GM12878 (cell line): ENCODE results near the gene HMGCL. TPM values are rescaled to one million over a fixed set of nuclear protein-coding genes. Genes with fewer than 3 reads are reported as not detected.

Source experiments
- ATF7 ChIP-seq: fragments of 450-650 bp; IDR thresholded peaks from 2 replicates; pipeline ENCODE4 v1.6.1; 2016; ENCODE audit warnings: low read depth, mild to moderate bottlenecking
- CBFB ChIP-seq: IDR thresholded peaks from 2 replicates; pipeline ENCODE4 v1.6.1; 2016; ENCODE audit warnings: antibody characterized with exemption, low read depth
- CBX5 ChIP-seq: sonication (generic); IDR thresholded peaks from 2 replicates; pipeline ENCODE4 v1.6.1; 2016; ENCODE audit warnings: low read depth, moderate library complexity, mild to moderate bottlenecking, inconsistent platforms
- EGR1 ChIP-seq, 2 experiments: IDR thresholded peaks; 1 replicate in 1 of 2; 2 replicates in 1 of 2; pipeline ENCODE4 v1.6.1; 2011 to 2012; ENCODE audit warnings: low read depth in 2 of 2, low read length in 2 of 2, borderline replicate concordance in 1 of 2, mild to moderate bottlenecking in 1 of 2, moderate library complexity in 1 of 2
- GABPA ChIP-seq: IDR thresholded peaks from 2 replicates; pipeline ENCODE4 v1.6.1; 2014; ENCODE audit warnings: antibody characterized with exemption, low read depth, mild to moderate bottlenecking, inconsistent platforms
- GATAD2B ChIP-seq: fragments of 450-650 bp; conservative IDR thresholded peaks from 2 replicates; pipeline ENCODE4 v1.6.1; 2017; ENCODE audit warnings: low read depth, mild to moderate bottlenecking, moderate library complexity
- IKZF2 ChIP-seq, 2 experiments: fragments of 450-650 bp; IDR thresholded peaks; 2 replicates each; pipeline ENCODE4 v1.6.1; 2017; ENCODE audit warnings: mild to moderate bottlenecking in 2 of 2, moderate library complexity in 2 of 2
- MXI1 ChIP-seq: fragments of 150-350 bp; IDR thresholded peaks from 2 replicates; pipeline ENCODE4 v1.6.1; 2011; ENCODE audit warnings: low read depth, mild to moderate bottlenecking, inconsistent platforms, low read length, improper control_type of control experiment
- POLR2AphosphoS5 ChIP-seq: IDR thresholded peaks from 2 replicates; pipeline ENCODE4 v1.6.1; 2011; ENCODE audit warnings: mild to moderate bottlenecking, low read length, inconsistent platforms
- POU2F2 ChIP-seq: IDR thresholded peaks from 3 replicates; pipeline ENCODE4 v1.6.1; 2011; ENCODE audit warnings: low read depth, mild to moderate bottlenecking, low read length, borderline replicate concordance
- RAD51 ChIP-seq: fragments of 450-650 bp; IDR thresholded peaks from 2 replicates; pipeline ENCODE4 v1.6.1; 2016; ENCODE audit warnings: moderate library complexity, mild to moderate bottlenecking, inconsistent platforms
- SIN3A ChIP-seq: IDR thresholded peaks from 2 replicates; pipeline ENCODE4 v1.6.1; 2012; ENCODE audit warnings: low read depth, low read length, improper control_type of control experiment
- TCF3 ChIP-seq: IDR thresholded peaks from 2 replicates; pipeline ENCODE4 v1.6.1; 2012; ENCODE audit warnings: low read depth, mild to moderate bottlenecking, low read length, borderline replicate concordance; ENCODE audit not compliant: insufficient read depth
- YBX1 ChIP-seq: fragments of 450-650 bp; IDR thresholded peaks from 2 replicates; pipeline ENCODE4 v1.6.1; 2016; ENCODE audit warnings: antibody characterized with exemption
- ZNF207 ChIP-seq: fragments of 450-650 bp; IDR thresholded peaks from 2 replicates; pipeline ENCODE4 v1.6.1; 2014; ENCODE audit warnings: antibody characterized with exemption, mild to moderate bottlenecking, borderline replicate concordance
- polyA plus RNA-seq, 11 experiments: library from polyadenylated mRNA; depleted of rRNA in 4 of 11; unstranded in 6 of 11; stranded (reverse) in 5 of 11; fragments of >200 nt; fragmentation: Nextera tagmentation in 4 of 11; fragmentation: Illumina TruSeq in 1 of 11; extraction: Ambion mirVana in 4 of 11; extraction: Trizol in 1 of 11; gene quantifications; 1 replicate in 1 of 11; 2 replicates in 10 of 11; pipeline versions ENCODE4 v1.2.1 to v1.2.3, GENCODE V29; 2011 to 2016; ENCODE audit warnings: inconsistent platforms in 2 of 11, missing spikeins in 2 of 11, low read depth in 1 of 11
- total RNA-seq, 4 experiments: library from RNA; depleted of rRNA in 3 of 4; stranded (reverse); fragments of >200 nt in 3 of 4; fragmentation: Illumina TruSeq in 1 of 4; extraction: Trizol in 1 of 4; gene quantifications; 2 replicates each; pipeline versions ENCODE4 v1.2.1 to v1.2.3, GENCODE V29; 2013 to 2021
- TF ChIP-seq, protein P1 (sequence below): IDR thresholded peaks from 2 replicates; pipeline ENCODE4 v1.6.1; 2011; ENCODE audit warnings: mild to moderate bottlenecking, low read depth, low read length, moderate library complexity; ENCODE audit not compliant: insufficient replicate concordance
- TF ChIP-seq, protein P2 (sequence below): fragments of 450-650 bp; IDR thresholded peaks from 2 replicates; pipeline ENCODE4 v1.6.1; 2016; ENCODE audit warnings: mild to moderate bottlenecking
- TF ChIP-seq, protein P3 (sequence below): fragments of 450-650 bp; IDR thresholded peaks from 2 replicates; pipeline ENCODE4 v1.6.1; 2016; ENCODE audit warnings: mild to moderate bottlenecking, moderate library complexity, borderline replicate concordance
- TF ChIP-seq, protein P4 (sequence below): fragments of 450-650 bp; IDR thresholded peaks from 2 replicates; pipeline ENCODE4 v1.6.1; 2017; ENCODE audit warnings: borderline replicate concordance
- TF ChIP-seq, protein P5 (sequence below): fragments of 450-650 bp; IDR thresholded peaks from 2 replicates; pipeline ENCODE4 v1.6.1; 2017; ENCODE audit warnings: low read depth, mild to moderate bottlenecking, moderate library complexity

The HMGCL gene
- total and polyA plus RNA-seq, 10 of the 15 experiments (the other 5 are each of a cell fraction or from before 2014, with no cell fraction given) = 29.4 to 127 (median 36.4) TPM

DNA sequence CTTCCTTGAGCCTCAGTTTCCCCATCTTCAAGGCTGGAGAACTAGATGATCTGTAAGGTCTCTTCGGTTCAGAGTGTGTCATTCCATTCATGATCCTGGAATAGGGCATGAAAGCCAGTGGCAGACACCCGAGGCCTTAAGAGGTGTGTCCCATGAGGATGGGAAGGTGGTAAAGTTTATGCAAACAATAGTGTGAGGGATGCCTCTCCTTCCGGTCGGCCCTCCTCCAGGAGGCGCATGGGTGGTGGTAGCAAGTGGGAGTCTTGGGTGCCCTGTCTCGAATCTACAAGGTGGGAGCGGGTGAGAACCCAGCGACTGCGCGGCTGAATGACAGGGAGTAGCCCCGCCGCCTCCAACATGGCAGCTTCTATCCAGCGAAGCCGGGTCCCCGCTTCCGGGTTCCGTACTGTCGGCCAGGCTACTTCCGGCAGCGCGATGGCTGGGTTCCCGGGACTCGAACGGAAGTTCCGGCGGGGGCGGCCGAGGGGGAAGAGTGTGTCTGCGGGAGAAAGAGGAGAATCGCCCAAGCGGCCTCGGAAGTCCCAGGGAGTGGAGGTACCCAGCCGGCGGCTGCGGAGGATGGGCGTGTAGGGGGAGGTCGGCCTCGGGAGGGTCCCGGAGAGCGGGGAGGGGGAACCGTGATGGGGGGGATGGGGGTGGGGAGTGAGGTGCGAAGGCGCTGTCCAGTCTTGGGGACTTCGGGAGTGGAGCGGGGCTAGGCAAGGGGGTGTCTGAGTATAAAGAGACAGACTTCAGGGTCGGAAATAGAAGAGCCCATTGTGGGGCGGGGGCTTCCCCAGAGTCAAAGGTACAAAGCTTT is 34.3 kb downstream of the HMGCL start, which contains the start of gene LYPLA2 (continued):
- TF ChIP-seq EGR1 (IDR thresholded peaks at IDR 0.05; ENCODE audit: borderline replicate concordance in 1 of 2, low read depth in 2 of 2, low read length in 2 of 2) = peak; percentile 13 to 89
- TF ChIP-seq SIN3A = peak; percentile 72; the same call in 1 of the 2 replicates
- TF ChIP-seq GABPA = peak; percentile 94
- TF ChIP-seq TCF3 = no peak
- peak; percentile 85 for TF ChIP-seq ZNF207
- no peak for TF ChIP-seq CBX5
- TF ChIP-seq, protein P1, sequence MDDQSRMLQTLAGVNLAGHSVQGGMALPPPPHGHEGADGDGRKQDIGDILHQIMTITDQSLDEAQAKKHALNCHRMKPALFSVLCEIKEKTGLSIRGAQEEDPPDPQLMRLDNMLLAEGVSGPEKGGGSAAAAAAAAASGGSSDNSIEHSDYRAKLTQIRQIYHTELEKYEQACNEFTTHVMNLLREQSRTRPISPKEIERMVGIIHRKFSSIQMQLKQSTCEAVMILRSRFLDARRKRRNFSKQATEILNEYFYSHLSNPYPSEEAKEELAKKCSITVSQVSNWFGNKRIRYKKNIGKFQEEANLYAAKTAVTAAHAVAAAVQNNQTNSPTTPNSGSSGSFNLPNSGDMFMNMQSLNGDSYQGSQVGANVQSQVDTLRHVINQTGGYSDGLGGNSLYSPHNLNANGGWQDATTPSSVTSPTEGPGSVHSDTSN = peak; percentile 79
- TF ChIP-seq GATAD2B = peak; percentile 69; the same call in 1 of the 2 replicates
- TF ChIP-seq, protein P2, sequence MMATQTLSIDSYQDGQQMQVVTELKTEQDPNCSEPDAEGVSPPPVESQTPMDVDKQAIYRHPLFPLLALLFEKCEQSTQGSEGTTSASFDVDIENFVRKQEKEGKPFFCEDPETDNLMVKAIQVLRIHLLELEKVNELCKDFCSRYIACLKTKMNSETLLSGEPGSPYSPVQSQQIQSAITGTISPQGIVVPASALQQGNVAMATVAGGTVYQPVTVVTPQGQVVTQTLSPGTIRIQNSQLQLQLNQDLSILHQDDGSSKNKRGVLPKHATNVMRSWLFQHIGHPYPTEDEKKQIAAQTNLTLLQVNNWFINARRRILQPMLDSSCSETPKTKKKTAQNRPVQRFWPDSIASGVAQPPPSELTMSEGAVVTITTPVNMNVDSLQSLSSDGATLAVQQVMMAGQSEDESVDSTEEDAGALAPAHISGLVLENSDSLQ = peak; percentile 94
- peak; percentile 59 for TF ChIP-seq MXI1
- TF ChIP-seq IKZF2 (IDR thresholded peaks at IDR 0.05) = peak in 1 of 2 experiments; percentile 23; a peak in 1 of 4 replicates
- TF ChIP-seq, protein P3, sequence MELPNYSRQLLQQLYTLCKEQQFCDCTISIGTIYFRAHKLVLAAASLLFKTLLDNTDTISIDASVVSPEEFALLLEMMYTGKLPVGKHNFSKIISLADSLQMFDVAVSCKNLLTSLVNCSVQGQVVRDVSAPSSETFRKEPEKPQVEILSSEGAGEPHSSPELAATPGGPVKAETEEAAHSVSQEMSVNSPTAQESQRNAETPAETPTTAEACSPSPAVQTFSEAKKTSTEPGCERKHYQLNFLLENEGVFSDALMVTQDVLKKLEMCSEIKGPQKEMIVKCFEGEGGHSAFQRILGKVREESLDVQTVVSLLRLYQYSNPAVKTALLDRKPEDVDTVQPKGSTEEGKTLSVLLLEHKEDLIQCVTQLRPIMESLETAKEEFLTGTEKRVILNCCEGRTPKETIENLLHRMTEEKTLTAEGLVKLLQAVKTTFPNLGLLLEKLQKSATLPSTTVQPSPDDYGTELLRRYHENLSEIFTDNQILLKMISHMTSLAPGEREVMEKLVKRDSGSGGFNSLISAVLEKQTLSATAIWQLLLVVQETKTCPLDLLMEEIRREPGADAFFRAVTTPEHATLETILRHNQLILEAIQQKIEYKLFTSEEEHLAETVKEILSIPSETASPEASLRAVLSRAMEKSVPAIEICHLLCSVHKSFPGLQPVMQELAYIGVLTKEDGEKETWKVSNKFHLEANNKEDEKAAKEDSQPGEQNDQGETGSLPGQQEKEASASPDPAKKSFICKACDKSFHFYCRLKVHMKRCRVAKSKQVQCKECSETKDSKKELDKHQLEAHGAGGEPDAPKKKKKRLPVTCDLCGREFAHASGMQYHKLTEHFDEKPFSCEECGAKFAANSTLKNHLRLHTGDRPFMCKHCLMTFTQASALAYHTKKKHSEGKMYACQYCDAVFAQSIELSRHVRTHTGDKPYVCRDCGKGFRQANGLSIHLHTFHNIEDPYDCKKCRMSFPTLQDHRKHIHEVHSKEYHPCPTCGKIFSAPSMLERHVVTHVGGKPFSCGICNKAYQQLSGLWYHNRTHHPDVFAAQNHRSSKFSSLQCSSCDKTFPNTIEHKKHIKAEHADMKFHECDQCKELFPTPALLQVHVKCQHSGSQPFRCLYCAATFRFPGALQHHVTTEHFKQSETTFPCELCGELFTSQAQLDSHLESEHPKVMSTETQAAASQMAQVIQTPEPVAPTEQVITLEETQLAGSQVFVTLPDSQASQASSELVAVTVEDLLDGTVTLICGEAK = peak; percentile 96
- TF ChIP-seq YBX1 = no peak
- no peak for TF ChIP-seq RAD51
- peak; percentile 40; the same call in 1 of the 2 replicates for TF ChIP-seq CBFB
- TF ChIP-seq, protein P4, sequence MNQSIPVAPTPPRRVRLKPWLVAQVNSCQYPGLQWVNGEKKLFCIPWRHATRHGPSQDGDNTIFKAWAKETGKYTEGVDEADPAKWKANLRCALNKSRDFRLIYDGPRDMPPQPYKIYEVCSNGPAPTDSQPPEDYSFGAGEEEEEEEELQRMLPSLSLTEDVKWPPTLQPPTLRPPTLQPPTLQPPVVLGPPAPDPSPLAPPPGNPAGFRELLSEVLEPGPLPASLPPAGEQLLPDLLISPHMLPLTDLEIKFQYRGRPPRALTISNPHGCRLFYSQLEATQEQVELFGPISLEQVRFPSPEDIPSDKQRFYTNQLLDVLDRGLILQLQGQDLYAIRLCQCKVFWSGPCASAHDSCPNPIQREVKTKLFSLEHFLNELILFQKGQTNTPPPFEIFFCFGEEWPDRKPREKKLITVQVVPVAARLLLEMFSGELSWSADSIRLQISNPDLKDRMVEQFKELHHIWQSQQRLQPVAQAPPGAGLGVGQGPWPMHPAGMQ = no peak
- TF ChIP-seq POLR2AphosphoS5 = peak; percentile 61
- peak; percentile 6; the same call in 1 of the 3 replicates for TF ChIP-seq POU2F2
- TF ChIP-seq ATF7 = peak; percentile 23; the same call in 1 of the 2 replicates
- TF ChIP-seq, protein P5, sequence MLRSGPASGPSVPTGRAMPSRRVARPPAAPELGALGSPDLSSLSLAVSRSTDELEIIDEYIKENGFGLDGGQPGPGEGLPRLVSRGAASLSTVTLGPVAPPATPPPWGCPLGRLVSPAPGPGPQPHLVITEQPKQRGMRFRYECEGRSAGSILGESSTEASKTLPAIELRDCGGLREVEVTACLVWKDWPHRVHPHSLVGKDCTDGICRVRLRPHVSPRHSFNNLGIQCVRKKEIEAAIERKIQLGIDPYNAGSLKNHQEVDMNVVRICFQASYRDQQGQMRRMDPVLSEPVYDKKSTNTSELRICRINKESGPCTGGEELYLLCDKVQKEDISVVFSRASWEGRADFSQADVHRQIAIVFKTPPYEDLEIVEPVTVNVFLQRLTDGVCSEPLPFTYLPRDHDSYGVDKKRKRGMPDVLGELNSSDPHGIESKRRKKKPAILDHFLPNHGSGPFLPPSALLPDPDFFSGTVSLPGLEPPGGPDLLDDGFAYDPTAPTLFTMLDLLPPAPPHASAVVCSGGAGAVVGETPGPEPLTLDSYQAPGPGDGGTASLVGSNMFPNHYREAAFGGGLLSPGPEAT = peak; percentile 71; the same call in 1 of the 2 replicates
